HG03442 (cell line): ENCODE measurements around the gene ELP5.

Source experiments
- ATAC-seq: cut with Tn5 transposase; IDR thresholded peaks from one replicate; pipeline ENCODE4 v1.9.1; 2021; ENCODE audit warnings: mild to moderate bottlenecking, moderate library complexity; ENCODE audit not compliant: unreplicated experiment

The ELP5 gene

GRCh38 chr17:7282752-7283321 is 30.8 kb downstream of the ELP5 start:
- no peak for ATAC-seq

GRCh38 chr17:7283471-7284216 is 31.6 kb downstream of the ELP5 start:
- ATAC-seq = no peak

- ATAC-seq = no peak
Observed at GRCh38 chr17:7284911-7285310, 32.9 kb downstream of the ELP5 start.

- no peak for ATAC-seq
Observed at GRCh38 chr17:7285679-7286078, 33.7 kb downstream of the ELP5 start.

- no peak for ATAC-seq
Observed at GRCh38 chr17:7289256-7290032, 37.4 kb downstream of the ELP5 start.

- ATAC-seq = no peak
Observed at GRCh38 chr17:7290166-7290565, 38.2 kb downstream of the ELP5 start.

- no peak for ATAC-seq
Observed at GRCh38 chr17:7290685-7291084, 38.7 kb downstream of the ELP5 start.

- no peak for ATAC-seq
Observed at GRCh38 chr17:7292194-7292593, 40.2 kb downstream of the ELP5 start.

GRCh38 chr17:7292729-7293128 is 40.7 kb downstream of the ELP5 start:
- no peak for ATAC-seq

- no peak for ATAC-seq
Observed at GRCh38 chr17:7293159-7293558, 41.1 kb downstream of the ELP5 start.

GRCh38 chr17:7293816-7294613 is 42.0 kb downstream of the ELP5 start:
- no peak for ATAC-seq

GRCh38 chr17:7294614-7295153 is 42.7 kb downstream of the ELP5 start, which contains the start of gene YBX2:
TSS of gene YBX2 (minus strand) at chr17:7294639. CDS start at chr17:7294500, 139 bp downstream.
- ATAC-seq = no peak

- no peak for ATAC-seq
Observed at GRCh38 chr17:7295230-7296180, 43.5 kb downstream of the ELP5 start.

- ATAC-seq = no peak
Observed at GRCh38 chr17:7296189-7296861, 44.3 kb downstream of the ELP5 start.

GRCh38 chr17:7304179-7304578 is 52.2 kb downstream of the ELP5 start:
- no peak for ATAC-seq

GRCh38 chr17:7306911-7307685 is 55.1 kb downstream of the ELP5 start, which contains the start of gene EIF5A:
TSS of gene EIF5A (plus strand) at chr17:7307628. CDS start at chr17:7309636, 2,008 bp downstream.
- peak; percentile 69 for ATAC-seq

GRCh38 chr17:7307686-7308624 is 55.9 kb downstream of the ELP5 start:
- peak; percentile 6 for ATAC-seq
